Epithelial cell of prostate (primary cell): ENCODE data around the gene FAM167B.
A peak's percentile ranks its signal among the peaks of the same experiment; 100 is the strongest.

Experiments
- DNase-seq: peaks from one replicate; pipeline ENCODE4 v3.0.0-alpha.2; 2011; ENCODE audit warnings: low read depth, low spot score
- H3K27ac ChIP-seq: fragments of 450-650 bp; 2 replicates; pipeline ENCODE4 v1.5.1; 2017; ENCODE audit warnings: mild to moderate bottlenecking

FAM167B gene

GRCh38 chr1:32246888-32247273 is at the start of gene FAM167B:
Gene FAM167B (plus strand): TSS chr1:32247222. CDS start chr1:32247422, 200 bp downstream.
- no peak for DNase-seq
- H3K27ac ChIP-seq = peak within 1 kb of the TSS; percentile 13

- DNase-seq = no peak
- H3K27ac ChIP-seq = no peak overlapping the region
Observed at GRCh38 chr1:32197837-32198236, 49.2 kb upstream of the FAM167B start.

GRCh38 chr1:32198237-32199042 is 48.6 kb upstream of the FAM167B start:
- no peak overlapping the region for H3K27ac ChIP-seq
- no peak for DNase-seq

- no peak overlapping the region for H3K27ac ChIP-seq
- DNase-seq = no peak
Observed at GRCh38 chr1:32199043-32199716, 47.8 kb upstream of the FAM167B start.

GRCh38 chr1:32199717-32200072 is 47.3 kb upstream of the FAM167B start:
- no peak for DNase-seq
- peak overlapping the region; percentile 40 for H3K27ac ChIP-seq

- peak within 1 kb of the TSS; percentile 40 for H3K27ac ChIP-seq
- no peak for DNase-seq
Observed at GRCh38 chr1:32200226-32201010, 46.6 kb upstream of the FAM167B start, which contains the start of gene CCDC28B. Gene CCDC28B (plus strand): TSS chr1:32200595. CDS start chr1:32201936, 1,341 bp downstream.

GRCh38 chr1:32201011-32201855 is 45.8 kb upstream of the FAM167B start:
- DNase-seq = no peak
- H3K27ac ChIP-seq = no peak overlapping the region

GRCh38 chr1:32204943-32205361 is 42.1 kb upstream of the FAM167B start:
- no peak for DNase-seq
- H3K27ac ChIP-seq = no peak overlapping the region

GRCh38 chr1:32205401-32206370 is 41.3 kb upstream of the FAM167B start, which contains the start of gene IQCC:
Gene IQCC (plus strand): TSS chr1:32205671. CDS start chr1:32205682, 11 bp downstream.
- no peak within 1 kb of the TSS for H3K27ac ChIP-seq

GRCh38 chr1:32208469-32208868 is 38.6 kb upstream of the FAM167B start:
- no peak for DNase-seq
- H3K27ac ChIP-seq = no peak overlapping the region

More at GRCh38 chr1:32205401-32206370, 41.3 kb upstream of the FAM167B start, which contains the start of gene IQCC:
- no peak for DNase-seq

GRCh38 chr1:32208891-32209328 is 38.1 kb upstream of the FAM167B start, which contains the start of gene DCDC2B:
Gene DCDC2B (plus strand): TSS chr1:32209089. CDS start chr1:32209094, 5 bp downstream.
- no peak for DNase-seq
- H3K27ac ChIP-seq = no peak within 1 kb of the TSS

- peak overlapping the region; percentile 93 for H3K27ac ChIP-seq
- DNase-seq = peak; percentile 29
Observed at GRCh38 chr1:32215629-32216480, 31.2 kb upstream of the FAM167B start.

- H3K27ac ChIP-seq = peak overlapping the region; percentile 93
Observed at GRCh38 chr1:32216566-32216965, 30.5 kb upstream of the FAM167B start.

GRCh38 chr1:32219022-32219421 is 28.0 kb upstream of the FAM167B start:
- H3K27ac ChIP-seq = no peak overlapping the region
- DNase-seq = no peak

More at GRCh38 chr1:32216566-32216965, 30.5 kb upstream of the FAM167B start:
- no peak for DNase-seq

GRCh38 chr1:32220746-32221580 is 26.1 kb upstream of the FAM167B start:
- H3K27ac ChIP-seq = peak overlapping the region; percentile 72

GRCh38 chr1:32221581-32221979 is 25.4 kb upstream of the FAM167B start:
- no peak for DNase-seq
- peak overlapping the region; percentile 72 for H3K27ac ChIP-seq

More at GRCh38 chr1:32220746-32221580, 26.1 kb upstream of the FAM167B start:
- no peak for DNase-seq
